NT2/D1 (cell line): Measurements from ENCODE around the gene LHFPL3.

ENCODE experiments used
- DNase-seq: peaks from one replicate; pipeline ENCODE4 v3.0.0-alpha.2; 2011; ENCODE audit warnings: low read depth, low spot score
- H3K27me3 ChIP-seq: 2 replicates; pipeline ENCODE4 v1.6.0; 2011; ENCODE audit warnings: mild to moderate bottlenecking; ENCODE audit not compliant: insufficient read length, insufficient read depth
- H3K36me3 ChIP-seq: 2 replicates; pipeline ENCODE4 v1.6.1; 2011; ENCODE audit warnings: mild to moderate bottlenecking, low read length, mixed read lengths; ENCODE audit not compliant: insufficient read depth, insufficient read length
- H3K4me1 ChIP-seq: 2 replicates; pipeline ENCODE4 v1.5.1; 2011; ENCODE audit not compliant: insufficient read depth, insufficient read length
- H3K4me3 ChIP-seq: 2 replicates; pipeline ENCODE4 v1.5.1; 2011; ENCODE audit warnings: low read depth; ENCODE audit not compliant: insufficient read length
- H3K9ac ChIP-seq: 2 replicates; pipeline ENCODE4 v1.6.0; 2011; ENCODE audit warnings: low read depth; ENCODE audit not compliant: insufficient read length
- H3K9me3 ChIP-seq: 2 replicates; pipeline ENCODE4 v1.5.1; 2011; ENCODE audit warnings: mild to moderate bottlenecking, low read length; ENCODE audit not compliant: insufficient read depth
- SUZ12 ChIP-seq: IDR thresholded peaks from 2 replicates; pipeline ENCODE4 v1.6.1; 2011; ENCODE audit not compliant: insufficient read length, insufficient read depth; ENCODE audit errors: extremely low read depth
- YY1 ChIP-seq: IDR thresholded peaks from 2 replicates; pipeline ENCODE4 v1.6.1; 2011; ENCODE audit not compliant: insufficient read length, insufficient read depth
- ZNF274 ChIP-seq: IDR thresholded peaks from 2 replicates; pipeline ENCODE4 v1.6.1; 2011; ENCODE audit warnings: mild to moderate bottlenecking, low read depth, low read length

LHFPL3 gene

DNA sequence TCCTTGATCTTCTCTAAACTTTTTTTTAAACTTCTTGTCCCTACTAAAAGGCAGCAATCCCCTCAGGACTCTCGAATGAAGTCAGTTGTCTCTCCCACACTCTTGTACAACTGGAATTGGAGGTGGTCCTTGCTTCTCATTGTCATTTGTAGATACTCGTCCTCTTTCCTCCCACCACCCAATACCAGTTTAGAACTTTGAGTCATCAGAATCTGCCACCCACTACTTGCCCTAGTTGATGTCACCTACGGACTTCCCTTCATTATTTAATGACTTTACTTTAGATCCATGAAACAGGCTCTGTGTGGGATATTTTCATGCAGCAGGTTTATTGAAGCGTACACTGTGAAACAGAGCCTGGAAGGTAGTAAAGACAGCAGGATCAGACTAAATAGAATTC is 28.6 kb upstream of the LHFPL3 start:
- DNase-seq = no peak
- no peak for TF ChIP-seq YY1
- TF ChIP-seq SUZ12 = no peak
- no peak for TF ChIP-seq ZNF274
- no peaks in the 10 kb centered on the region for H3K27me3 ChIP-seq

GRCh38 chr7:104306793-104307192 is 21.6 kb upstream of the LHFPL3 start:
- Histone ChIP-seq H3K27me3 (no peaks in the 10 kb centered on the region), H3K4me3 (no peak overlapping the region), H3K36me3 (no peaks in the 10 kb centered on the region), H3K9ac (no peak overlapping the region), H3K9me3 (no peaks in the 10 kb centered on the region), H3K4me1 (no peaks in the 10 kb centered on the region)
- TF ChIP-seq SUZ12 (no peak), YY1 (no peak)
- no peak for DNase-seq

More for the DNA sequence above, 28.6 kb upstream of the LHFPL3 start:
- Histone ChIP-seq H3K36me3 (no peaks in the 10 kb centered on the region), H3K9ac (no peak overlapping the region), H3K4me3 (no peak overlapping the region), H3K9me3 (no peaks in the 10 kb centered on the region), H3K4me1 (no peaks in the 10 kb centered on the region)

DNA sequence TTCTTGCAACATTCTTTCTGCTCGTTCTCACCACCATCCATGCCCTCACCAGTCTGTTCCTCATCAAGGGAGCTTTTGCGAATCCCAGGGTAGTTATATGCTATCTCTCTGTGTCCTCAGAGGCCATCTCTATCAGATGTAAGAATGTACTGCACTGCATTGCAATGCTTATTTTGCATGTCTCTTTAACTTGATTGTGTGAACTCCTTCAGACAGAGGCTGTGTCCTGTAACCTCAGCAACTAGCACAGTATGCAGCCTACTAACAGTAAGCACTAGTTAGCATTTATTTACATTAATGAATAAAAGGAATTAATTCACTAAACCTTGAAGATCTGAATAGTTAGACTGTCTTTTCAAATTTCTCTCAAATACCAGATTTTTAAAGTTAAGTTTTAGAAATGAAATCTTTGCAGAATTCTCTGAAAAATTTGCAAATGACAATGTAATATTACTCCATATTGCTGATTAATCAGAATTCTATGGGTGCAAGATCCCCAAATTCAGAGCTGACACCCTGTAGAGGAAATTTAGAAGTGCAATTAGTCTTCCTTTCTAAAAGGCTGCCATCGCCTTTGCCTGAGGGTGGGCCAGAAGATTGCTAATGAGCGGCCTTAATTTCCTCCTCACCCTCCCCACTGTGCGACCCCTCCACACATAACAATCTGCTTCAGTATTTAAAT is 10.3 kb upstream of the LHFPL3 start:
- Histone ChIP-seq H3K36me3 (no peaks in the 10 kb centered on the region), H3K4me3 (no peak overlapping the region), H3K9ac (no peak overlapping the region), H3K27me3 (no peaks in the 10 kb centered on the region), H3K9me3 (no peaks in the 10 kb centered on the region), H3K4me1 (no peaks in the 10 kb centered on the region)
- DNase-seq = no peak
- no peak for TF ChIP-seq ZNF274
- TF ChIP-seq SUZ12 = no peak
- no peak for TF ChIP-seq YY1

GRCh38 chr7:104327534-104327933 is 869 bp upstream of the LHFPL3 start:
- no peak for DNase-seq
- H3K36me3 ChIP-seq = no peaks in the 10 kb centered on the region
- H3K9ac ChIP-seq = no peak overlapping the region
- H3K4me1 ChIP-seq = no peaks in the 10 kb centered on the region
- TF ChIP-seq YY1 = no peak
- TF ChIP-seq SUZ12 = no peak
- no peak for TF ChIP-seq ZNF274
- no peaks in the 10 kb centered on the region for H3K9me3 ChIP-seq
- H3K27me3 ChIP-seq = peaks cover 65% of the 10 kb centered on the region
- H3K4me3 ChIP-seq = no peak overlapping the region

- H3K9ac ChIP-seq = peak overlapping the region; percentile 72
- no peak for DNase-seq
- peak overlapping the region; percentile 56 for H3K4me3 ChIP-seq
- H3K36me3 ChIP-seq = no peaks in the 10 kb centered on the region
- no peak for TF ChIP-seq YY1
- TF ChIP-seq ZNF274 = no peak
- no peak for TF ChIP-seq SUZ12
- peaks cover 65% of the 10 kb centered on the region for H3K27me3 ChIP-seq
- H3K4me1 ChIP-seq = no peaks in the 10 kb centered on the region
- no peaks in the 10 kb centered on the region for H3K9me3 ChIP-seq
Measured at GRCh38 chr7:104327938-104328295, 486 bp upstream of the LHFPL3 start.

- Histone ChIP-seq H3K9ac (peak overlapping the region; percentile 61), H3K36me3 (no peaks in the 10 kb centered on the region), H3K4me1 (no peaks in the 10 kb centered on the region), H3K4me3 (peak overlapping the region; percentile 56), H3K9me3 (no peaks in the 10 kb centered on the region), H3K27me3 (peaks cover 65% of the 10 kb centered on the region)
- DNase-seq = no peak
- TF ChIP-seq SUZ12 (peak; percentile 5), ZNF274 (no peak)
Measured at GRCh38 chr7:104328970-104329825, 795 bp downstream of the LHFPL3 start.

DNA sequence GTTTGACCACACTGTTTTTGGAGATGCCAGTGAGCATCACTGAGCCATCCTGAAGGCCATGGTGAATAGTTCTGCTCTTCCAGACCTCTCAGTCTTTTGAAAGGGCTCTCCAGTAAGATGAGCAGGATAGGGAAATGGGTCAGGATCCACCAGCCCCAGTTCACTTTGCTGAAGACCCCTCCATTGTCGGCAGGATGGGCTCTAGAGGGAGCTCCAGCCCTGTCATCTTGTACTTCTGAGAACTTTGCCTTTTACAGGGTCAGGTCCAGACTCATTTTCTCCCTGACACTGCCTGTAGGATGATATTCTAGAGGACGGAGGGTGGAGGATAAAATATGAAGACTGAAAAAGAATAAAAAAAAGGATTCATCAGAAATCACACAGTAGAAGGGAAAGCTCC is 13.1 kb downstream of the LHFPL3 start:
- no peak for TF ChIP-seq YY1
- no peak for TF ChIP-seq ZNF274
- no peak for TF ChIP-seq SUZ12
- Histone ChIP-seq H3K4me1 (no peaks in the 10 kb centered on the region), H3K36me3 (no peaks in the 10 kb centered on the region), H3K9me3 (no peaks in the 10 kb centered on the region), H3K9ac (no peak overlapping the region), H3K27me3 (no peaks in the 10 kb centered on the region), H3K4me3 (no peak overlapping the region)
- DNase-seq = peak; percentile 35
